Left ventricle myocardium inferior (tissue), 1 donor: ENCODE measurements around the gene ATXN10. TPM values are rescaled to one million over a fixed set of nuclear protein-coding genes. Genes with fewer than 3 reads are reported as not detected.

Experiments used
- DNase-seq: peaks from one replicate; pipeline ENCODE4 v3.0.0-alpha.2; 2020
- H3K27ac ChIP-seq: fragments of 200-600 bp; replicated peaks from 2 replicates; pipeline ENCODE4 v1.8.0; 2021
- H3K27me3 ChIP-seq: fragments of 200-600 bp; 2 replicates; pipeline ENCODE4 v1.8.0; 2021; ENCODE audit warnings: low read depth
- H3K36me3 ChIP-seq: fragments of 200-600 bp; 2 replicates; pipeline ENCODE4 v1.8.0; 2021
- H3K4me1 ChIP-seq: fragments of 200-600 bp; 2 replicates; pipeline ENCODE4 v1.8.0; 2021
- H3K4me3 ChIP-seq: fragments of 200-600 bp; 2 replicates; pipeline ENCODE4 v1.8.0; 2021; ENCODE audit warnings: mild to moderate bottlenecking, moderate library complexity
- H3K9me3 ChIP-seq: fragments of 200-600 bp; replicated peaks from 2 replicates; pipeline ENCODE4 v1.8.0; 2021
- CTCF ChIP-seq: fragments of 200-600 bp; IDR thresholded peaks from 2 replicates; pipeline ENCODE4 v1.8.0; 2021; ENCODE audit warnings: antibody characterized with exemption, mild to moderate bottlenecking, borderline replicate concordance
- intact Hi-C: fragments of 100-400 bp; cut with micrococcal nuclease; formaldehyde crosslinking; loops from one replicate; pipeline ENCODE4 v1.11.0; 2022
- total RNA-seq: library from RNA; stranded (reverse); fragmentation: NEBNext Ultra II Directional; extraction: Animal tissue kit (Norgen Biotek cat#: 25700); gene quantifications from one replicate; pipeline ENCODE4 v1.2.1, GENCODE V29; 2021
- donor health status: DM: no; HTN: yes; CAD: no; lungs with severe emphysema.

ATXN10 gene
- total RNA-seq, 1 donor from 2014 or later, result 148 TPM

GRCh38 chr22:45650721-45651120, 20.9 kb upstream of the ATXN10 start:
- intact Hi-C loops, result no loop called here
- Histone ChIP-seq H3K27ac (no peak overlapping the region), H3K4me1 (peaks cover 3% of the 10 kb centered on the region), H3K36me3 (no peaks in the 10 kb centered on the region), H3K4me3 (no peak overlapping the region), H3K27me3 (peaks cover 59% of the 10 kb centered on the region), H3K9me3 (no peaks in the 10 kb centered on the region)
- TF ChIP-seq CTCF, result no peak
- DNase-seq, result no peak

- no peak for DNase-seq
- Histone ChIP-seq H3K4me1 (no peaks in the 10 kb centered on the region), H3K36me3 (no peaks in the 10 kb centered on the region), H3K4me3 (no peak overlapping the region), H3K27me3 (peaks cover 48% of the 10 kb centered on the region), H3K27ac (no peak overlapping the region), H3K9me3 (no peaks in the 10 kb centered on the region)
- intact Hi-C loops, result no loop called here
- TF ChIP-seq CTCF, result no peak
These were observed 19.6 kb upstream of the ATXN10 start for GRCh38 chr22:45651931-45652528.

- Histone ChIP-seq H3K27me3 (peaks cover 14% of the 10 kb centered on the region), H3K27ac (no peak overlapping the region), H3K36me3 (no peaks in the 10 kb centered on the region), H3K9me3 (no peaks in the 10 kb centered on the region), H3K4me3 (no peak overlapping the region), H3K4me1 (no peaks in the 10 kb centered on the region)
- no peak for DNase-seq
- TF ChIP-seq CTCF, result no peak
- intact Hi-C loops, result no loop called here
These were observed 15.1 kb upstream of the ATXN10 start for GRCh38 chr22:45656577-45656976.

GRCh38 chr22:45657701-45658100, 13.9 kb upstream of the ATXN10 start:
- TF ChIP-seq CTCF, result no peak
- Histone ChIP-seq H3K9me3 (no peaks in the 10 kb centered on the region), H3K36me3 (no peaks in the 10 kb centered on the region), H3K27ac (no peak overlapping the region), H3K27me3 (peaks cover 13% of the 10 kb centered on the region), H3K4me1 (no peaks in the 10 kb centered on the region), H3K4me3 (no peak overlapping the region)
- intact Hi-C loops, result no loop called here
- no peak for DNase-seq

- no peaks in the 10 kb centered on the region for H3K36me3 ChIP-seq
- no peaks in the 10 kb centered on the region for H3K9me3 ChIP-seq
- H3K27me3 ChIP-seq, result no peaks in the 10 kb centered on the region
- H3K4me1 ChIP-seq, result no peaks in the 10 kb centered on the region
- intact Hi-C loops, result no loop called here
- TF ChIP-seq CTCF, result no peak
- H3K4me3 ChIP-seq, result no peak overlapping the region
- no peak for DNase-seq
- H3K27ac ChIP-seq, result no peak overlapping the region
These were observed 7.4 kb upstream of the ATXN10 start for GRCh38 chr22:45664136-45664646.
